ENCODE data around the gene SFT2D2.

SFT2D2 gene

DNA sequence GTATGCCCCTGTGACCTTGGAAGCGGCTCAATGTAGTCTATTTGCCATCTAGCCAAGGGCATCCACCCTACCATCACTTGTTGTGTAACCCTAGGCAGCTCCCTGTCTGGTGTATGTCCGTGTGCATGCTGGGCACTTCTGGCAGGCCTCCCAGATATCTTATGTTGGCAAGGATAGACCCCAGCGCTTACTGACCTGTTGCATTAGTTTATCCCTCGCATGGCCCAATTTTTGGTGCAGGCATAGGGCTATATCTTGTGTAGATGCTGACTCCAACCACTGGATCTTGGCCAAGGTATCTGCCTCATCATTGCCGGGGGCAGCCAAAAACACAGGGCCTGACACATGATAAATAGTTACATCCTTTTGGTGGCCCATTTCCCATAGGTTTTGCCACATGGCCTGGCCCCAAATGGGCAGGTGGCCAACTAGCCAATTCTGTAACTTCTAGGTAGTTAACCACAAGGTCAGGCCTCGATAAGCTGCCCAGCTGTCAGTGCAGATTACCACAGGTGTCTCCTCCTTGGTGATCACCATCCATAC, 40.9 kb downstream of the SFT2D2 start:
- Histone ChIP-seq H3K36me3 (ENCODE audit: insufficient read depth, insufficient read length, low read length) (peaks cover 2% of the 10 kb centered on the region), H3K9me3 (ENCODE audit: insufficient read depth, low read length) (peaks cover 6% of the 10 kb centered on the region; the same call in 1 of the 2 replicates), H3K27me3 (ENCODE audit: insufficient read depth, insufficient read length) (no peaks in the 10 kb centered on the region), H3K4me3 (ENCODE audit: insufficient read length, low read depth) (no peak overlapping the region), H3K4me1 (ENCODE audit: insufficient read depth, insufficient read length) (no peaks in the 10 kb centered on the region), H3K9ac (ENCODE audit: insufficient read length, low read depth) (no peak overlapping the region)
- no peak for DNase-seq (ENCODE audit: low read depth, low spot score)
- TF ChIP-seq SUZ12 (IDR thresholded peaks at IDR 0.05; ENCODE audit: extremely low read depth, insufficient read depth, insufficient read length): no peak
- TF ChIP-seq YY1 (IDR thresholded peaks at IDR 0.05; ENCODE audit: insufficient read depth, insufficient read length): no peak
- no peak for TF ChIP-seq ZNF274 (IDR thresholded peaks at IDR 0.05; ENCODE audit: low read depth, low read length)

DNA sequence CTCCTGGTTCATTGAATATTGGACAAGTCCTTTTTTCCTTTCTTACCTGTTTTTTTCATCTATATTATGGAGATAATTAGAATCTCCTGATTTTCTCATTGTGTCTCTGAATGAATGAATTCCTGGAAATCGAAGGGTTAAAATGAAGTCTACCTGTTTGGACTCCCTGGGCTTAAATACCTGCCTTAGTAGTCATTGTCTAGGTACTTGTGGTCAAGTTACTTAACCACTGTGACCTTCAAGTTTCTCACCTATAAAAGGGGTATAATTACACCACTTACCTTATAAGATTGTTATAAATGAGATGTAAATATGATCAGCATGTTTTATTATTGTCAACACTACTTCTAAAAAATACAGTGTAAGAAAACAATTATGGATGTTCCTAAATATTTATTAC, 45.8 kb downstream of the SFT2D2 start:
- TF ChIP-seq ZNF274 (IDR thresholded peaks at IDR 0.05; ENCODE audit: low read depth, low read length) (no peak), YY1 (IDR thresholded peaks at IDR 0.05; ENCODE audit: insufficient read depth, insufficient read length) (no peak), SUZ12 (IDR thresholded peaks at IDR 0.05; ENCODE audit: extremely low read depth, insufficient read depth, insufficient read length) (no peak)
- Histone ChIP-seq H3K27me3 (ENCODE audit: insufficient read depth, insufficient read length) (no peaks in the 10 kb centered on the region), H3K9me3 (ENCODE audit: insufficient read depth, low read length) (no peaks in the 10 kb centered on the region), H3K4me1 (ENCODE audit: insufficient read depth, insufficient read length) (no peaks in the 10 kb centered on the region), H3K36me3 (ENCODE audit: insufficient read depth, insufficient read length, low read length) (no peaks in the 10 kb centered on the region), H3K9ac (ENCODE audit: insufficient read length, low read depth) (no peak overlapping the region), H3K4me3 (ENCODE audit: insufficient read length, low read depth) (no peak overlapping the region)
- DNase-seq (ENCODE audit: low read depth, low spot score): no peak

DNA sequence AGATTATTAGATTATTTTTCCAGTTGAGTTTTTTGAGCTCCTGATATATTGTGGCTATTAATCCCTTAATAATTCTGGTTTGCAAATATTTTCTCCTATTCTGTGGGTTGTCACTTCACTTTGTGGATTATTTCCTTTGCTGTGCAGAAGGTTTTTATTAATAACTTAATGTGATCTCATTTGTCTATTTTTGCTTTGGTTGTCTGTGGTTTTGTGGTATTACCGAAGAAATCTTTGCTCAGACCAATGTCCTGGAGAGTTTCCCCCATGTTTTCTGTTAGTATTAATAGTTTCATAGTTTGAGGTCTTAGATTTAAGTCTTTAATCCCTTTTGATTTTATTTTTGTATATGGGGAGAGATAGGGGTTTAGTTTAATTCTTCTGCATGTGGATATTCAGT, 47.8 kb downstream of the SFT2D2 start:
- no peaks in the 10 kb centered on the region; the same call in 1 of the 2 replicates for H3K9me3 ChIP-seq (ENCODE audit: insufficient read depth, low read length)

DNA sequence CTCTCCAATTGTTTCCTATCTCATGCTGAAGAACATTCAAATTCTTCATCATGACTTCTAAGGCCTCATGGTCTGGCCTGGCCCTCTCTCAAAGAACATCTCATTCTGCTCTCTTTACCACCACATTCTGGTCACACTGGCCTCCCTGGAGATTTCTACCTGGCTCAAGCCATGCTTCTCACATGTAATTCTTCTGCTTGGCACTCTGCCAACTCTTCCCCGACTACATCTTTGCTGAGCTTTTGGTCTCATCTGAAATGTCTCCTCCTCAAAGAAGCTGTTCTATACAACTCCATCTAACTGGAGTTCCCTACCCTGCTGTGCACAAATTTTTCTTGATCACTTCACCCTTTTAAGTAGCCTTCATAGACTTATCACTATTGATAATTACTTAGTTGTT, 53.4 kb downstream of the SFT2D2 start:
- no peaks in the 10 kb centered on the region for H3K27me3 ChIP-seq (ENCODE audit: insufficient read depth, insufficient read length)
- H3K9me3 ChIP-seq (ENCODE audit: insufficient read depth, low read length): no peaks in the 10 kb centered on the region; the same call in 1 of the 2 replicates
- no peaks in the 10 kb centered on the region for H3K4me1 ChIP-seq (ENCODE audit: insufficient read depth, insufficient read length)
- H3K9ac ChIP-seq (ENCODE audit: insufficient read length, low read depth): no peak overlapping the region
- no peaks in the 10 kb centered on the region for H3K36me3 ChIP-seq (ENCODE audit: insufficient read depth, insufficient read length, low read length)
- no peak overlapping the region for H3K4me3 ChIP-seq (ENCODE audit: insufficient read length, low read depth)
- TF ChIP-seq YY1 (IDR thresholded peaks at IDR 0.05; ENCODE audit: insufficient read depth, insufficient read length) (no peak), SUZ12 (IDR thresholded peaks at IDR 0.05; ENCODE audit: extremely low read depth, insufficient read depth, insufficient read length) (no peak), ZNF274 (IDR thresholded peaks at IDR 0.05; ENCODE audit: low read depth, low read length) (no peak)
- no peak for DNase-seq (ENCODE audit: low read depth, low spot score)

More for the DNA sequence above, 47.8 kb downstream of the SFT2D2 start:
- no peaks in the 10 kb centered on the region for H3K36me3 ChIP-seq (ENCODE audit: insufficient read depth, insufficient read length, low read length)
- no peak for DNase-seq (ENCODE audit: low read depth, low spot score)
- no peaks in the 10 kb centered on the region for H3K27me3 ChIP-seq (ENCODE audit: insufficient read depth, insufficient read length)
- no peak for TF ChIP-seq YY1 (IDR thresholded peaks at IDR 0.05; ENCODE audit: insufficient read depth, insufficient read length)
- H3K4me1 ChIP-seq (ENCODE audit: insufficient read depth, insufficient read length): no peaks in the 10 kb centered on the region
- no peak overlapping the region for H3K9ac ChIP-seq (ENCODE audit: insufficient read length, low read depth)
- no peak overlapping the region for H3K4me3 ChIP-seq (ENCODE audit: insufficient read length, low read depth)

DNA sequence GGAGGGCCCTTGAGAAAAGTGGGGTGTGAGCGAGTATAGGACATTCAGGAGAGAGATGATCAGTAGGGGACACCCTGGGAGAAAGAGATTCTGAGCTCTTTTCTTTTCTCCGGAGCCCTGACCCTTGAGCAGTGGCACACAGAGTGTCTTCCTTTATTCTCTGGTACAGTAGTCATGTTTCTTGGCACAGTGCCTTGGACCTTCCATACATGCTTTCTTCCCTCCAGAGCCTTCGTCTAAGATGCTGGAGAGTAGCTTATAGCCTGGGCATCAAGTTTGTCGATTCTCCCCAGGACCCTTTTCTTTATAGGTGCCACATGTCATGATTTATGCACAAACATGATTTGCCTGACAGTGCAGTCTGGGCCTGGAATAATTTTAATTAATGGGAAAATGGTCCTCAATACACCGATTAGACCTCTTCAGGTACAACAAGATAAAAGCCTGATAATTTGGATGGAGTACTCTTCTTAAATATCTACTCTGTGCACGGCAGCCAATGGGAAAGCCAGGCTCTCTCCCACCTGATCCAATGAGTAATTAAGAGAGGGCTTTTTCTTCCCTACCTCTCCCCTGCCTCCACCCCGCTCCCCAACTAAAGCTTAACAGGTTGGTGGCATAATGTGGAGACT, 54.6 kb downstream of the SFT2D2 start, which contains the start of gene TBX19:
TBX19 (plus strand) TSS at position 582 of the 632 bp plus-strand sequence. CDS start 214 bp downstream, outside the sequence.
- DNase-seq (ENCODE audit: low read depth, low spot score): no peak
- TF ChIP-seq ZNF274 (IDR thresholded peaks at IDR 0.05; ENCODE audit: low read depth, low read length) (no peak), SUZ12 (IDR thresholded peaks at IDR 0.05; ENCODE audit: extremely low read depth, insufficient read depth, insufficient read length) (no peak), YY1 (IDR thresholded peaks at IDR 0.05; ENCODE audit: insufficient read depth, insufficient read length) (no peak)
- no peaks in the 10 kb centered on the region for H3K36me3 ChIP-seq (ENCODE audit: insufficient read depth, insufficient read length, low read length)
- no peaks in the 10 kb centered on the region for H3K27me3 ChIP-seq (ENCODE audit: insufficient read depth, insufficient read length)
- no peak within 1 kb of the TSS for H3K4me3 ChIP-seq (ENCODE audit: insufficient read length, low read depth)
- no peak within 1 kb of the TSS for H3K9ac ChIP-seq (ENCODE audit: insufficient read length, low read depth)
- H3K9me3 ChIP-seq (ENCODE audit: insufficient read depth, low read length): no peaks in the 10 kb centered on the region; the same call in 1 of the 2 replicates
- no peaks in the 10 kb centered on the region for H3K4me1 ChIP-seq (ENCODE audit: insufficient read depth, insufficient read length)

DNA sequence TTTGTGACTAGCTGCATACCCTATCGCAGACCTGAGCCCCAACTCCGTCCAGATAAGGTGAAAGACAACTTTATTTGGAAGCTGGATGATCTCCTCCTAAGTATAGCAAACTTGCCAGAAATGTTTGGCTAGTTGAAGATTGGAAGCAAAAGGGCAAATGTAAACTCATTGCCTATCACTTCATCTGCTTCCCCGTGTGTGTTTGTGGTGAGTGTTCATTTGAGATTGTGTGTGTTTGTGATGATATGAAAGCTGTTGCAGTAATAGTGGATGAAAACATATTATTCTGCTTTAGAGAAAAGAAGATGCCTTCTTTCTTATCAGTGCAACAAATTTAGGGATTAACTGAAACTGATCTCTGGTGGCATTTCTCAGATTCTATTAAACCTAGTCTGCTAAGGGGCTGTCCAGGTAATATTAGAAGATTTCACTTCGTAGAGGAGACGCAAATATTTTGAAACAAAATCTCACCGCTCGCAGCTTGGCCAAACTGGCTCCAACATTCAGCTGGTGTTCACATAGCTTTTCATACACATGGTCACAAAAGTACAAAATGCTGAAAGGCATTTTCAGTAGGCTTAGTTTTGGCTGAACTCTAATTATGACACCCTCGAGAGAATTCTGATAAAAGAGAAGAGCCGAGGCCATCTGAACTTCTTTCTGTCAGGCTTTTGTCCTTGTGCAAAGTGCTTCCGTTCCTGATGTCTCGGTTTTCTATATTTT, 56.0 kb downstream of the SFT2D2 start:
- no peak overlapping the region for H3K4me3 ChIP-seq (ENCODE audit: insufficient read length, low read depth)
- no peaks in the 10 kb centered on the region for H3K4me1 ChIP-seq (ENCODE audit: insufficient read depth, insufficient read length)
- no peaks in the 10 kb centered on the region for H3K36me3 ChIP-seq (ENCODE audit: insufficient read depth, insufficient read length, low read length)
- DNase-seq (ENCODE audit: low read depth, low spot score): no peak
- TF ChIP-seq SUZ12 (IDR thresholded peaks at IDR 0.05; ENCODE audit: extremely low read depth, insufficient read depth, insufficient read length): no peak
- no peak for TF ChIP-seq YY1 (IDR thresholded peaks at IDR 0.05; ENCODE audit: insufficient read depth, insufficient read length)
- no peak for TF ChIP-seq ZNF274 (IDR thresholded peaks at IDR 0.05; ENCODE audit: low read depth, low read length)
- no peaks in the 10 kb centered on the region for H3K27me3 ChIP-seq (ENCODE audit: insufficient read depth, insufficient read length)
- H3K9me3 ChIP-seq (ENCODE audit: insufficient read depth, low read length): no peaks in the 10 kb centered on the region; the same call in 1 of the 2 replicates
- H3K9ac ChIP-seq (ENCODE audit: insufficient read length, low read depth): no peak overlapping the region

DNA sequence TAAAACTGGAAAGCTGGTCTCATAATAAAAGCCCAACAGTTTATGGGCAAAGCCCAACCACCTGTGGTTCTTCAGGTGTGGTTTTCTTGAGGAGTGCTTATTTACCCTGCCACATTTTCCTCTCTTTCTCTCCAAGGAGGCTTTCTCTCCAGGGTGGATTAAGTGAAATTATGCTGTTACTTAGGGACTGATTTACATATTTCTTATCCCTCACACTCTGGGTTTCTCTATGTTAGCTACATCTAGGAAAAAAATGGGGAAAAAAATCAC, 59.7 kb downstream of the SFT2D2 start:
- no peak overlapping the region for H3K4me3 ChIP-seq (ENCODE audit: insufficient read length, low read depth)
- H3K9me3 ChIP-seq (ENCODE audit: insufficient read depth, low read length): no peaks in the 10 kb centered on the region
- H3K36me3 ChIP-seq (ENCODE audit: insufficient read depth, insufficient read length, low read length): no peaks in the 10 kb centered on the region
- DNase-seq (ENCODE audit: low read depth, low spot score): no peak
- TF ChIP-seq ZNF274 (IDR thresholded peaks at IDR 0.05; ENCODE audit: low read depth, low read length) (no peak), SUZ12 (IDR thresholded peaks at IDR 0.05; ENCODE audit: extremely low read depth, insufficient read depth, insufficient read length) (no peak), YY1 (IDR thresholded peaks at IDR 0.05; ENCODE audit: insufficient read depth, insufficient read length) (no peak)
- H3K9ac ChIP-seq (ENCODE audit: insufficient read length, low read depth): no peak overlapping the region
- no peaks in the 10 kb centered on the region for H3K27me3 ChIP-seq (ENCODE audit: insufficient read depth, insufficient read length)
- no peaks in the 10 kb centered on the region for H3K4me1 ChIP-seq (ENCODE audit: insufficient read depth, insufficient read length)
